ENCODE measurements around the gene HSPA4.
"Not testable (repeated sequence)": the region's sequence is repeated elsewhere in the genome, so short reads cannot be mapped to it uniquely, and the experiment has no call there.

The HSPA4 gene

DNA sequence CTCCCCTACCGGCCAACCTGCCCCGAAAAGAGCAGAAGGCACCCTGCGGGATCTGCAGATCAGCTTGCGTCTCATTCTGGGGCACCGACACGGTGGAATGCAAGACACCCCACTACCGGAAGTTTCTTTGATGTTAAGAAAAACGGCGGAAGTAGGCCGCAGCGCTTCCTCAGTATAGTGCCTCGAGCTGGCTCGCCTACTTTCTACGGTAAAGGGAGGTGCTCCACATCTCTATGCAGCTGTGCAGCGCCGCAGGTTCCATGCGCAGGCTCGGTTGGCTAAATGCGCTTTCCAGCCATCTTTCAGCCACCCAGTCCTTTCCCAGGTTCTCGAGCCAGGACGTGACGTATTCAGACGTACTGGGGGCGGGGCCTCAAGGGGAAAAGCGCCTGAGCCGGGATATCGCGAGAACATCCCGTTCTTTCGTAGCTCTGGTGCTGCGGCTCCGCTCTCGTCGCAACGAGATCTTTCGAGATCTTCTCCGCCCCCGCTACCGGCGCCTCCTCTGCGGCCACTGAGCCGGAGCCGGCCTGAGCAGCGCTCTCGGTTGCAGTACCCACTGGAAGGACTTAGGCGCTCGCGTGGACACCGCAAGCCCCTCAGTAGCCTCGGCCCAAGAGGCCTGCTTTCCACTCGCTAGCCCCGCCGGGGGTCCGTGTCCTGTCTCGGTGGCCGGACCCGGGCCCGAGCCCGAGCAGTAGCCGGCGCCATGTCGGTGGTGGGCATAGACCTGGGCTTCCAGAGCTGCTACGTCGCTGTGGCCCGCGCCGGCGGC is at the start of gene HSPA4:
Gene HSPA4 (plus strand): TSS at position 472 of the 775 bp plus-strand sequence. CDS start 238 bp downstream, at position 710.
- DNase-seq: peak; percentile 86

- DNase-seq: no peak
Measured at GRCh38 chr5:133006653-133007052, 45.2 kb upstream of the HSPA4 start.

DNA sequence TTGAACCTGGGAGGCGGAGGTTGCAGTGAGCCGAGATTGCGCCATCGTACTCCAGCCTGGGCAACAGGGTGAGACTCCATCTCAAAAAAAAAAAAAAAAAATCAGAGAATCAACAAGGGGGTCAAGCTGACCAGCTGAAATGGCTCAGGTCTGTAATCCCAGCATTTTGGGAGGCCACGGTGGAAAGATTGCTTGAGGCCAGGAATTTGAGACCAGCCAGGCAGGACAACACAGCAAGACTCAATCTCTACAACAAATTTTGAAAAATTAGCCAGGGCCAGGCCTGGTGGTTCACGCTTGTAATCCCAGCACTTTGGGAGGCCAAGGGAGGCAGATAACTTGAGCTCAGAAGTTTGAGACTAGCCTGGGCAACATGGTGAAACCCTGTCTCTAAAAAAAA is 43.4 kb upstream of the HSPA4 start:
- not testable (repeated sequence) for DNase-seq

GRCh38 chr5:133015466-133015865 is 36.3 kb upstream of the HSPA4 start:
- no peak for DNase-seq

DNA sequence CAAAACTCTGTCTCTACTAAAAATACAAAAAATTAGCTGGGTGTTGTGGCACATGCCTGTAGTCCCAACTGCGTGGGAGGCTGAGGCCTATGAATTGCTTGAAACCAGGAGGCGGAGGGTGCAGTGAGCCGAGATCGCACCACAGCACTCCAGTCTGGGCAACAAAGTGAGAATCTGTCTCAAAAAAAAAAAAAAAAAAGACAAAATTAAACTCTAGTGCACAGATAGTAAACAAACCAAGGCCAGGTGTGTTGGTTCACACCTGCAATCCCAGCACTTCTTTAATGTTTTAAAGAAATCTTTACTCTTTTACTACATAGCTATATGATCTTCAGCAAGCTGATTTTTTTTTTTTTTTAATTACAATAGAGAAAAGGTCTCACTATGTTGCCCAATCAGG is 33.8 kb upstream of the HSPA4 start:
- DNase-seq: no peak

DNA sequence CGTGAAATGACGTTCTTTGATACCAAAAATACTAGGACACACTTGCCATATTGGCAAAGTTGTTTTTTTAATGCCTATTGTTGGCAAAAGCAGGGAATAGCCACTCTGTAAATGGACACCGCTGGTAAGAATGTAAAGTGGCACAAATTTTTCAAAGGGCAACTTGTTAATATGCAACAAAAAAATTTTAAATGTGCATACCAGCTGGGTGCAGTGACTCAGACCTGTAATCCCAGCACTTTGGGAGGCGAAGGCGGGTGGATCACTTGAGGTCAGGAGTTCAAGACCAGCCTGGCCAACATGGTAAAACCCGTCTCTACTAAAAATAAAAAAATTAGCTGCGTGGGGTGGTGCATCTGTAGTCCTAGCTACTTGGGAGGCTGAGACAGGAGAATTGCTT is 32.3 kb upstream of the HSPA4 start:
- not testable (repeated sequence) for DNase-seq

DNA sequence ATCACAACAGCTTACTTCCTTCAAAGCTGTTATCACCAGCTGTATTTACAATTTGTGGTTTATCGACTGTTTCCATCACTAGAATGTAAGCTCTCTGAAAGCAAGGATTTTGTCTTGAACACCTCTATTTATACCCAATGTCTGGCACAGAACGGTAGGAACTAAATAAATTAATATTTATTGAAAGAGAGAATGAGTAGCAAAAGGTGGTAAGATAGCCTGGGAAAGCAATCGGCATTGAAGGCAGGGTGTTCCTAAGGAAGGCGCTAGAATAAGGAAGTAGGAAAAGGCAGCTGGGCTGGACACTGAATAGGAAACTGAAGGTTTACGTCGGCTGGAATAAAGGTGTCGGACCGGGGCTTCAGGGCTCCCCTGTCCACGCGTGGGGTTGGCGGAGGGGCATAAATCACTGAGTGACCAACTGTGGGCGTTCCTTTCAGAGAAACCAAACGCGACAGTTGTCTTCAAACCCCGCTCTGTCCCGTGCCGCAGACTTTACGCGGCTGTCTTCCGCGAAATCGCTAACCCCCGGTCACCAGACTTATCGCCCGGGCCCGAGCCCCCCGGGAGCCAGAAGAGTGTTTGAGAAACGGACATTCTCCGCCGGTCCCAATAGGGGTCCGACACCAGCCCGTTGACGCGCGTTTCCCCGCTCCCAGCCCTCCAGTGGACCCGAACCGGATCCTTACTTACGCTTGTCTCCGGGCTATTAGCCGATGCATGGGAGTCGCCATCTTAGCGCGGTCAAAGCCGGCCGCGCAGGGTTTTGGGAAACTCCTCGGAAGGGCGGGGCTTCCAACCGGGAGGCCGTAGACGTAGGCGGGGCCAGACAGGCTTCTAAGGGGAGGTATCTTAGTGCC is 25.8 kb upstream of the HSPA4 start, which contains the start of gene ZCCHC10:
Gene ZCCHC10 (minus strand): TSS at position 746 of the 860 bp plus-strand sequence. CDS start 12 bp downstream, at position 734.
- DNase-seq: peak; percentile 32

- DNase-seq: no peak
Measured at GRCh38 chr5:133026664-133027153, 25.1 kb upstream of the HSPA4 start.

GRCh38 chr5:133029416-133029815 is 22.4 kb upstream of the HSPA4 start:
- DNase-seq: no peak

- DNase-seq: no peak
Measured at GRCh38 chr5:133030343-133031005, 21.3 kb upstream of the HSPA4 start.

DNA sequence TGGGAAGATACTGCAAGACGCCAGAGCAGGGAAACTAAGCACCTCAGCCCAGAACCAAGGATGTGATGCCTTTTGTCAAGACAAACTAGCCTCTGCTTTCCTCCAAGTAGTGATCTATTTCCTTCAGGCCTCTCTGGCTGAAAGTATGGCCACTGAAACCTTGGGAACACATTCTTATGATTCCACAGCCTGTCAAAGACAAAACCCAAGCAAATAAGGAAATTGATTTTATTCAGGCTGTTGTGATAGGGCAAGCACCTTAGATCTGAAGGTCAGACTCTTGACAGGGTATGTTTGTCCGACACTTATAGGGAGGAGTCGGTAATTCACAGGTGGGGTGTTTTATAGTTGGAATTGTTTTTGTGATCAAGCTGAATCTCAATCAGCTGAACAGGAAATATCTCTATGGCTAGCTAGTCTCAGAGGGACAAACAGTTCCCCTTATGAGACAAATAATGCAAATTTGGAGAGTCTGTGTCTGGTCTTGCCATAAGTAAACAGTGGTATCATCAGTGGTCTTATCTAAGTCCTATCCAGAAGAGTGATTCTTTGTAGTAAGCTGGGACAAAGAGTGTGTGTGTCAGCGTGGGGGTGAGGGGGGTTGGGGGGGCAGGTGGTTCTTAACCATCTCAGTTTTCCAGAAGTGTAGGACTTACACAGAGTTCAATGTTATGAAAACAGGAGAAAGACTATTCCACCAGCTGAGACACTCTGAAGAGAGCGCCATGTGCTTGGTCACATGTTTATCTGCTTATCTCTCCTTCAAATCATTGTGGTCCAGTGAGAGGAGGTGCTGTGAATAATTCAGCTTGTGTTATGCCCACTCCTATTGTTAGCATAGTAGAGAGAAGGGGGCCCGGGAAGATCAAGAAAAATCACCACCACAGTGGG is 18.7 kb upstream of the HSPA4 start:
- no peak for DNase-seq

- DNase-seq: no peak
Measured at GRCh38 chr5:133034064-133034463, 17.7 kb upstream of the HSPA4 start.

DNA sequence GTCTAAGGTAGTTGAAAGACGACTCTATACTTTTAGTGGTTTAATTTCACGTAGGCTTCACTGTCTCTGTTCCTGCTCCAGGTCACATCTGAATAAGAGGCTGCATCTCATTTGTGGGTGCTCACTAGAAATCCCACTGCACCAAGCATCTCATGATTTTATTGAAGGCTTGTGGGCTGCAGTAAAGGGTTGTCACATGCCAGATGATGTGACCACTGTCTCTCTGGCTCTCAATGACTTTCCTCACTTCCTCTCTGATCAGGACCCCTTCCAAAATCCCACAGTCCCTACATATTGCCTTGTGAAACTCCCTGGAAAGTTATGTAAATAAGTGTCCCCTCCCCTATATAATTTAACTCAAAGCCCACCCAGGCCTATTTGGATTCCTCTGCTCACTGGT is 16.6 kb upstream of the HSPA4 start:
- DNase-seq: no peak

GRCh38 chr5:133036677-133037076 is 15.1 kb upstream of the HSPA4 start:
- DNase-seq: not testable (repeated sequence)

- no peak for DNase-seq
Measured at GRCh38 chr5:133041157-133041784, 10.5 kb upstream of the HSPA4 start.

DNA sequence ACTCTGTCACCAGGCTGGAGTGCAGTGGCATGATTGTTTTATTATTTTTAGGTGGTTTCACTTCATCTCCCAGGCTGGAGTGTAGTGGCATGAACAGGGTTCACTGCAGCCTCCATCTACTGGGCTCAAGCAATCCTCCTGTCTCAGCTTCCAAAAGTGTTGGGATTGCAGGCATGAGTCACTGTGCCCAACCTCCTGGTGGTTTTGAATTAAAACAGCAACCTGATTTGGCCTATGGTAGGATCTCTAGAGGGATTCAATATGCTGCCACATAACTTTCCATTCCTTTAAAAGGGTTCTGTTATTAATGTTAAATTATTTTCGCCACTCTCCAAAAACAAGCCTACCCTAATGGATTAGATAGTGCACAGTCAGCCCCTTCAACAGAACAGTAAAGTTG is 9.9 kb upstream of the HSPA4 start:
- no peak for DNase-seq

DNA sequence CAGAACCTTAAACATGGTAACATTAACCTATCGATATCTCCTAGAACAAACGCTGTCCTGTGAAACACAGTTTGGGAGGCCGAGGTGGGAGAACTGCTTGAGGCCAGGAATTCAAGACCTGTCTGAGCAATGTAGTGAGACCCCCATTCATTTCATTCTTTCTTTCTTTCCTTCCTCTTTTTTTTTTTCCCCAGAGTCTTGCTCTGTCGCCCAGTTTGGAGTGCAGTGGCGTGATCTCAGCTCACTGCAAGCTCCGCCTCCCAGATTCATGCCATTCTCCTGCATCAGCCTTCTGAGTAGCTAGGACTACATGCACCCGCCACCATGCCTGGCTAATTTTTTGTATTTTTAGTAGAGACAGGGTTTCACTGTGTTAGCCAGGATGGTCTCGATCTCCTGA is 5.3 kb upstream of the HSPA4 start:
- not testable (repeated sequence) for DNase-seq

DNA sequence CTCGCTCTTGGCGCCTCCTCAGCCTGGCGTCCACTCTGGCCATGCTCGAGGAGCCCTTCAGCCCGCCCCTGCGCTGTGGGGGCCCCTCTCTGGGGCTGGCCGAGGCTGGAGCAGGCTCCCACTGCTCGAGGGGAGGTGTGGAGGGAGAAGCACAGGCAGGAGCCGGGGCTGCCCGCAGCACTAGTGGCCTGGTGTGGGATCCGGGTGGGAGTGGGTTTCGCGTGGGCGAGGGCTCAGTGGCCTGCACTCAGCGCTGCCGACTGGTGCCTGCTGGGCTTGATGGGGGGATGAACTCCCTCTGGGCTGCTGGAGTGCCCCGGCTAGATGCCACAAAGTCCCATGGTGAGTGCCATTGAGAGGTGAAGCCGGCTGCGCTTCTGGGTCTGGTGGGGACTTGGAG is 4.4 kb upstream of the HSPA4 start:
- no peak for DNase-seq

GRCh38 chr5:133048993-133049725 is 2.7 kb upstream of the HSPA4 start:
- DNase-seq: no peak

- no peak for DNase-seq
Measured at GRCh38 chr5:133049726-133050048, 2.1 kb upstream of the HSPA4 start.

DNA sequence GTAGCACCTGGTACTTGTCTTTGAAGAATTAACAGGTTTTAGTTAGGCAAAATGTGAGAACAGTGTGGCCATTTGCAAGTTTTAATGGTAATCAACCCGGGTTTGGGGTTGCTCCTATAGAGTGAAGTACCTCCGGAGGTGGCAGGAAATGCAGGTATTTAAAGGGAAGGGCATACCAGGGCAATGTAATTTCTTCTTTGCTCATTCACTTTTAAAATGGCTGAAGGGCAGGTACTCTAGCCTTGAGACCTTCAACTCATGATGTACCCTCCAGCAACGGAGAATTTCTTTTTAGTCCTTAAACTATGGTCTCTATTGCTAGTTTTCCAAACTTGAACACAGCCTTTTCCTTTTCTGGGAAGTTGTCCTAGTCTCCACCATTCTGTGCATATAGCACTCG is 1.3 kb upstream of the HSPA4 start:
- no peak for DNase-seq

Measured in DMS153 (cell line).